ENCODE measurements around the gene BCR. TPM values are rescaled to one million over a fixed set of nuclear protein-coding genes. Genes with fewer than 3 reads are reported as not detected.

BCR gene
- total RNA-seq, 1 donor = 28.6 TPM

DNA sequence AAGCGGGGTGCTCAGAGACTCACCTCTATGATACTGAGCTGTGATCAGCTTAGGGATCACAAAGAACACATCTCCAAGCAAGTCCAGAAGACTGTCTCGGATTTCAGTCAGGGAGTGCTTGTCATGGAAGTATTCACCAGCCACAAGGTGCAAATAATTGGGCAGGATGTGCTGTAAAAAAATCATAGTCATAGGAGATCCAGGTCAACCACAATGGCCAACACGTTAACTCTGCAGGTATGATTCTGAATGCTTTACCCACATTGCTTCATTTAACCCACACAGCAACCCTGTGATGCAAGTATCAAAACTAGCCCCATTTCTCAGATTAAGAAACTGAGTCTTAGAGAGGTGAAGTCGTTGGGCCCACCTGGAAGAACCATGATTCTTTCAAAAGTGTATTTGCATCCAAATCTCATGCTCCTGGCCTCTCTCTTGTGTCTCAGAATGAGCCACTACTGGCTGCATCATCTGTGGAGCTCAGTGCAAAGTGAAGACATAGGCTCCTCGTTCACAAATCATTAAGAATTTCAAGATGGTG lies 179.3 kb downstream of the BCR start:
- Histone ChIP-seq H2AFZ (ENCODE audit: low read length) (no peak overlapping the region), H3K4me3 (ENCODE audit: insufficient read depth, low read length) (no peak overlapping the region), H3K79me2 (ENCODE audit: insufficient read depth, low read length) (no peaks in the 10 kb centered on the region), H3K36me3 (ENCODE audit: insufficient read depth, low read length) (no peaks in the 10 kb centered on the region), H3K27ac (ENCODE audit: low read depth, low read length) (no peak overlapping the region), H3K4me1 (ENCODE audit: insufficient read depth, low read length) (no peaks in the 10 kb centered on the region), H3K27me3 (ENCODE audit: insufficient read depth, low read length) (peaks cover 15% of the 10 kb centered on the region), H3K9me3 (ENCODE audit: low read depth, low read length) (no peaks in the 10 kb centered on the region), H4K20me1 (ENCODE audit: insufficient read depth, low read length) (no peaks in the 10 kb centered on the region), H3K4me2 (ENCODE audit: insufficient read depth, low read length) (no peak overlapping the region)
- no peak for TF ChIP-seq CTCF (IDR thresholded peaks at IDR 0.05; ENCODE audit: extremely low read depth, low read depth, low read length)
- no peak for DNase-seq (ENCODE audit: insufficient read length, low spot score, missing footprints)

GRCh38 chr22:23361676-23362075 lies 181.4 kb downstream of the BCR start:
- H3K27me3 ChIP-seq (ENCODE audit: insufficient read depth, low read length) = peaks cover 6% of the 10 kb centered on the region

DNA sequence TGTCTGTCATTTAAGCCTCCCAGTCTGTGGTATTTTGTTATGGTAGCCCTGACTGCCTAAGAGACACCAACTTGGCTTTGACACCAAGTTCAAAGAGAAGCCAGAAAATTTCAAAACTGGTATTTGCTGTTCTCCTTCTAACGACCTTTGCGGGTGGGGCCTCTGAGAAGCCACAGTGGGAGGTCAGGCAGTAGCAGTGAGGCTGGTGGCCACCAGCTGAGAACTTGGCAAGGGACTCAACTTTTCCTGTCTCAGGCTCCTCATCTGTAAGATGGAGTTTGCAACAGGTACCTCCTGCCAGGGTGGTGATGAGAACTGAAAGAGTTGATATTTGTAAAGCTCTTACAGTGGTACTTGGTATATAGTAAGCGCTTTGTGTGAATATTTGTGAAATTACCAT lies 183.4 kb downstream of the BCR start:
- Histone ChIP-seq H3K9me3 (ENCODE audit: low read depth, low read length) (no peaks in the 10 kb centered on the region), H2AFZ (ENCODE audit: low read length) (no peak overlapping the region), H3K36me3 (ENCODE audit: insufficient read depth, low read length) (no peaks in the 10 kb centered on the region), H3K4me1 (ENCODE audit: insufficient read depth, low read length) (no peaks in the 10 kb centered on the region), H3K4me3 (ENCODE audit: insufficient read depth, low read length) (no peak overlapping the region), H3K79me2 (ENCODE audit: insufficient read depth, low read length) (no peaks in the 10 kb centered on the region), H3K27ac (ENCODE audit: low read depth, low read length) (no peak overlapping the region), H3K4me2 (ENCODE audit: insufficient read depth, low read length) (no peak overlapping the region), H3K27me3 (ENCODE audit: insufficient read depth, low read length) (peaks cover 4% of the 10 kb centered on the region), H4K20me1 (ENCODE audit: insufficient read depth, low read length) (no peaks in the 10 kb centered on the region)
- TF ChIP-seq CTCF (IDR thresholded peaks at IDR 0.05; ENCODE audit: extremely low read depth, low read depth, low read length) = no peak
- no peak for DNase-seq (ENCODE audit: insufficient read length, low spot score, missing footprints)

More at GRCh38 chr22:23361676-23362075, 181.4 kb downstream of the BCR start:
- Histone ChIP-seq H3K9me3 (ENCODE audit: low read depth, low read length) (no peaks in the 10 kb centered on the region), H3K4me1 (ENCODE audit: insufficient read depth, low read length) (no peaks in the 10 kb centered on the region), H3K4me2 (ENCODE audit: insufficient read depth, low read length) (no peak overlapping the region), H3K79me2 (ENCODE audit: insufficient read depth, low read length) (no peaks in the 10 kb centered on the region), H3K27ac (ENCODE audit: low read depth, low read length) (no peak overlapping the region), H2AFZ (ENCODE audit: low read length) (no peak overlapping the region), H4K20me1 (ENCODE audit: insufficient read depth, low read length) (no peaks in the 10 kb centered on the region), H3K4me3 (ENCODE audit: insufficient read depth, low read length) (no peak overlapping the region), H3K36me3 (ENCODE audit: insufficient read depth, low read length) (no peaks in the 10 kb centered on the region)
- DNase-seq (ENCODE audit: insufficient read length, low spot score, missing footprints) = no peak
- TF ChIP-seq CTCF (IDR thresholded peaks at IDR 0.05; ENCODE audit: extremely low read depth, low read depth, low read length) = no peak

DNA sequence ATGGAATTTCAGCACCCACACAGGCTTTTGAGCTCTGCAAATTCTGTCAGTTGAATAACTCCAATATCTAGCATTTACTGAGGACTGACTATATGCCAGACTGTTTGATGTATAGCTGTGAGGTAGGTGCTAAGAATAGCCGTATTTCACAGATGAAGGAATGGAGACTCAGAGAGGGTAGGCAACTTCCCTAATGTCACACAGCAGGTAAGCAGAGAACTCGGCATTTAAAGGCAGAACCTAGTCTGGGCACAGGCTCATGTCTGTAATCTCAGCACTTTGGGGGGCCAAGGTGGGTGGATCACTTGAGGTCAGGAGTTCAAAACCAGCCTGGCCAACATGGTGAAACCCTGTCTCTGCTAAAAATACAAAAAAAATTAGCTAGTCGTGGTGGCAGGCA lies 184.1 kb downstream of the BCR start:
- Histone ChIP-seq H3K36me3 (ENCODE audit: insufficient read depth, low read length) (no peaks in the 10 kb centered on the region), H2AFZ (ENCODE audit: low read length) (no peak overlapping the region), H3K4me2 (ENCODE audit: insufficient read depth, low read length) (no peak overlapping the region), H3K79me2 (ENCODE audit: insufficient read depth, low read length) (no peaks in the 10 kb centered on the region), H3K27ac (ENCODE audit: low read depth, low read length) (no peak overlapping the region), H3K4me3 (ENCODE audit: insufficient read depth, low read length) (no peak overlapping the region), H3K9me3 (ENCODE audit: low read depth, low read length) (no peaks in the 10 kb centered on the region), H3K27me3 (ENCODE audit: insufficient read depth, low read length) (peaks cover 4% of the 10 kb centered on the region), H4K20me1 (ENCODE audit: insufficient read depth, low read length) (no peaks in the 10 kb centered on the region), H3K4me1 (ENCODE audit: insufficient read depth, low read length) (no peaks in the 10 kb centered on the region)
- DNase-seq (ENCODE audit: insufficient read length, low spot score, missing footprints) = no peak
- TF ChIP-seq CTCF (IDR thresholded peaks at IDR 0.05; ENCODE audit: extremely low read depth, low read depth, low read length) = no peak

Measured in osteoblast (primary cell).